Liver (tissue), 9 donors: ENCODE measurements around the gene C1GALT1C1. TPM values are rescaled to one million over a fixed set of nuclear protein-coding genes. Genes with fewer than 3 reads are reported as not detected.

ENCODE experiments used
- DNase-seq: peaks from one replicate; pipeline ENCODE4 v3.0.0-alpha.2; 2017; ENCODE audit warnings: low spot score
- H3K27ac ChIP-seq, 2 donors: one replicate each; pipeline ENCODE4 v1.7.0; 2013; ENCODE audit warnings: inconsistent platforms in 2 of 2, low read length in 2 of 2, control low read depth in 1 of 2, low read depth in 1 of 2, mild to moderate bottlenecking in 1 of 2
- H3K27me3 ChIP-seq, 4 donors: one replicate each; pipeline versions ENCODE4 v1.6.1 to v1.7.0; 2013; ENCODE audit warnings: low read length in 3 of 4, inconsistent platforms in 1 of 4, mild to moderate bottlenecking in 1 of 4, moderate library complexity in 1 of 4; ENCODE audit not compliant: control insufficient read depth in 4 of 4, insufficient read depth in 4 of 4
- H3K36me3 ChIP-seq, 4 donors: one replicate each; pipeline versions ENCODE4 v1.6.1 to v1.7.0; 2013; ENCODE audit warnings: low read length in 3 of 4, mild to moderate bottlenecking in 3 of 4, low read depth in 1 of 4, moderate library complexity in 1 of 4; ENCODE audit not compliant: control insufficient read depth in 4 of 4, insufficient read depth in 3 of 4
- H3K4me1 ChIP-seq, 4 donors: one replicate each; pipeline versions ENCODE4 v1.6.1 to v1.7.0; 2013; ENCODE audit warnings: low read length in 3 of 4, mild to moderate bottlenecking in 3 of 4, moderate library complexity in 1 of 4; ENCODE audit not compliant: control insufficient read depth in 4 of 4, insufficient read depth in 4 of 4
- H3K4me3 ChIP-seq, 3 donors: one replicate each; pipeline versions ENCODE4 v1.6.1 to v1.7.0; 2013; ENCODE audit warnings: low read length in 3 of 3, control low read depth in 1 of 3, low read depth in 1 of 3, mild to moderate bottlenecking in 1 of 3
- H3K9ac ChIP-seq, 2 donors: one replicate each; pipeline ENCODE4 v1.7.0; 2013; ENCODE audit warnings: low read length in 2 of 2, mild to moderate bottlenecking in 2 of 2, moderate library complexity in 2 of 2, control low read depth in 1 of 2, low read depth in 1 of 2
- H3K9me3 ChIP-seq, 4 donors: one replicate each; pipeline versions ENCODE4 v1.6.1 to v1.7.0; 2013; ENCODE audit warnings: low read length in 3 of 4; ENCODE audit not compliant: control insufficient read depth in 4 of 4
- EGR1 ChIP-seq, 2 donors: IDR thresholded peaks; 2 replicates each; pipeline ENCODE4 v1.6.1; 2016 to 2018; ENCODE audit warnings: antibody characterized with exemption in 2 of 2, low read depth in 2 of 2
- FOXA1 ChIP-seq: IDR thresholded peaks from 2 replicates; pipeline ENCODE4 v1.6.1; 2016; ENCODE audit warnings: antibody characterized with exemption
- FOXA2 ChIP-seq: IDR thresholded peaks from 2 replicates; pipeline ENCODE4 v1.6.1; 2016; ENCODE audit warnings: antibody characterized with exemption
- GABPA ChIP-seq, 2 donors: IDR thresholded peaks in 1 of 2; conservative IDR thresholded peaks in 1 of 2; 2 replicates each; pipeline ENCODE4 v1.6.1; 2016; ENCODE audit warnings: antibody characterized with exemption in 2 of 2, mild to moderate bottlenecking in 1 of 2, moderate library complexity in 1 of 2
- HNF4A ChIP-seq, 2 donors: conservative IDR thresholded peaks; 2 replicates each; pipeline ENCODE4 v1.6.1; 2016; ENCODE audit warnings: antibody characterized with exemption in 2 of 2, mild to moderate bottlenecking in 2 of 2
- HNF4G ChIP-seq: IDR thresholded peaks from 2 replicates; pipeline ENCODE4 v1.6.1; 2016; ENCODE audit warnings: antibody characterized with exemption
- JUND ChIP-seq, 2 donors: IDR thresholded peaks; 2 replicates each; pipeline ENCODE4 v1.6.1; 2016; ENCODE audit warnings: antibody characterized with exemption in 2 of 2
- RAD21 ChIP-seq, 2 donors: IDR thresholded peaks; 2 replicates each; pipeline ENCODE4 v1.6.1; 2016; ENCODE audit warnings: antibody characterized with exemption in 2 of 2, mild to moderate bottlenecking in 2 of 2
- RXRA ChIP-seq, 2 donors: IDR thresholded peaks; 2 replicates each; pipeline ENCODE4 v1.6.1; 2017 to 2018; ENCODE audit warnings: antibody characterized with exemption in 2 of 2, mild to moderate bottlenecking in 1 of 2
- SP1 ChIP-seq: IDR thresholded peaks from 2 replicates; pipeline ENCODE4 v1.6.1; 2018; ENCODE audit warnings: antibody characterized with exemption, mild to moderate bottlenecking
- TAF1 ChIP-seq: conservative IDR thresholded peaks from 2 replicates; pipeline ENCODE4 v1.6.1; 2016; ENCODE audit warnings: antibody characterized with exemption, mild to moderate bottlenecking
- YY1 ChIP-seq: IDR thresholded peaks from 2 replicates; pipeline ENCODE4 v1.6.1; 2016; ENCODE audit warnings: antibody characterized with exemption, mild to moderate bottlenecking
- WGBS: extraction: QIAGEN DNeasy Blood & Tissue Kit; methylation state at CpG from one replicate; pipeline ENCODE4 v1.1.7; 2013; 5-methylcytosine and 5-hydroxymethylcytosine counted together
- polyA plus RNA-seq, 2 donors: library from polyadenylated mRNA; stranded (reverse) in 1 of 2; unstranded in 1 of 2; fragments of 200-250 nt in 1 of 2; fragments of >200 nt in 1 of 2; fragmentation: Nextera tagmentation in 1 of 2; extraction: Ambion mirVana in 1 of 2; gene quantifications; one replicate each; pipeline versions ENCODE4 v1.2.1 to v1.2.3, GENCODE V29; 2013 to 2015
- total RNA-seq, 2 donors: library from RNA; depleted of rRNA; stranded (reverse); fragments of >200 nt; gene quantifications; one replicate each; pipeline ENCODE4 v1.2.3, GENCODE V29; 2014
- TF ChIP-seq, protein P1 (sequence below): IDR thresholded peaks from 2 replicates; pipeline ENCODE4 v1.6.1; 2016; ENCODE audit warnings: antibody characterized with exemption
- TF ChIP-seq, protein P2 (sequence below): IDR thresholded peaks from 2 replicates; pipeline ENCODE4 v1.6.1; 2016; ENCODE audit warnings: antibody characterized with exemption
- TF ChIP-seq, protein P3 (sequence below): fragments of 150-350 bp; IDR thresholded peaks from 2 replicates; pipeline ENCODE4 v1.5.1; 2017; ENCODE audit warnings: improper control_type of control experiment, low read depth, low read length; ENCODE audit not compliant: missing input control
- TF ChIP-seq, protein P4 (sequence below): IDR thresholded peaks from 2 replicates; pipeline ENCODE4 v1.6.1; 2016; ENCODE audit warnings: antibody characterized with exemption, mild to moderate bottlenecking
- TF ChIP-seq, protein P5 (sequence below): IDR thresholded peaks from 2 replicates; pipeline ENCODE4 v1.6.1; 2016; ENCODE audit warnings: antibody characterized with exemption
- donor health status: healthy.
- donor health status: healthy.
- donor health status: healthy.
- donor health status: healthy.
- donor health status: healthy.

Gene C1GALT1C1
- total and polyA plus RNA-seq, 4 donors: 16.8 to 25.9 (median 21.6) TPM

DNA sequence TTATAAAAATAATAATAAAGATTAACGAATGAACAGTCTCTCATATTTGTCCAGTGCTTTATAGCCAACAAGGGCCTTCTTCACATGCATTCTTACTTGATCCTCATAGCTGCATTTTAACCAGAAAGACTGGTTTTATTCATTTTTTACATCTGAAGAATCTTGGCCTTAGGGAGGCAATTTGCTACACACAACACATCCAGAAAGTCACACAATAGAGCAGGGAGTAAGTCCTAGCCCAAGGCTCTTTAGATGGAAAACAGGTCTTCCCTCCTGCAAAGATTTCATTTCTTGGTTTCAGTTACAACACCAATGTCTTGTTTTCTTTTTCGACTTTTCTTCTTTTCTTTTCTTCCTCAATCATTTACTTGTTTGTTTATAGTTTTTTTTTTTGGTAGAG, 13.0 kb upstream of the C1GALT1C1 start:
- Histone ChIP-seq H3K27ac (no peak overlapping the region), H3K9me3 (no peaks in the 10 kb centered on the region), H3K4me1 (no peaks in the 10 kb centered on the region), H3K9ac (no peak overlapping the region), H3K27me3 (peaks cover 0 to 3% (median 0%) of the 10 kb centered on the region in 4 donors), H3K36me3 (no peaks in the 10 kb centered on the region), H3K4me3 (no peak overlapping the region)
- DNase-seq: no peak
- 80% methylated on average over 2 of the region's 2 CpGs for WGBS
- TF ChIP-seq RXRA (IDR thresholded peaks at IDR 0.05): no peak
- TF ChIP-seq SP1: no peak
- no peak for TF ChIP-seq HNF4A (conservative IDR thresholded peaks at IDR 0.05)
- TF ChIP-seq FOXA2: no peak
- TF ChIP-seq EGR1 (IDR thresholded peaks at IDR 0.05; ENCODE audit: low read depth in 2 of 2): no peak
- no peak for TF ChIP-seq RAD21 (IDR thresholded peaks at IDR 0.05)

DNA sequence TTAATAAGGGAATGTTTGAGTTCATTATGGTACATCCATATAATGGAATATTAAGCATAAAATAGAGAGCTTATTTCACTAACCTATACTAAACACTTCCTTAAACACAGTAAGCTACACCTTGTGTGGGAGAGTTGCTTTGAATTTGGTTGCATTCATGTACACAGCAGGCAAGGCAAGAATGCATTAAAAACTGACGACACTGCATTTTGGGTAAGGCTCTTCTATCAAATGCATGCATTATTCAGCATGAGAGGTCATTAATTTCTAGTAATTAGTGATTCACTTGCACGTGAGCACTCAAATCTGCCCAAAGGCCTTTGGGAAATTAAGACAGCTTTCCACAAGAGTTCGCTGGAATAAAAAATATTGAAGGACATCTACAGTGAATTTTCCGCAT, 8.8 kb upstream of the C1GALT1C1 start:
- Histone ChIP-seq H3K36me3 (no peaks in the 10 kb centered on the region), H3K27me3 (no peaks in the 10 kb centered on the region), H3K9me3 (no peaks in the 10 kb centered on the region), H3K9ac (no peak overlapping the region), H3K27ac (no peak overlapping the region), H3K4me1 (no peaks in the 10 kb centered on the region), H3K4me3 (no peak overlapping the region)
- DNase-seq: no peak
- WGBS: 96% methylated on average over 4 of the region's 4 CpGs
- TF ChIP-seq, protein P1, sequence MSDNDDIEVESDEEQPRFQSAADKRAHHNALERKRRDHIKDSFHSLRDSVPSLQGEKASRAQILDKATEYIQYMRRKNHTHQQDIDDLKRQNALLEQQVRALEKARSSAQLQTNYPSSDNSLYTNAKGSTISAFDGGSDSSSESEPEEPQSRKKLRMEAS: no peak
- TF ChIP-seq TAF1: no peak
- no peak for TF ChIP-seq FOXA1
- TF ChIP-seq HNF4G: no peak
- TF ChIP-seq, protein P2, sequence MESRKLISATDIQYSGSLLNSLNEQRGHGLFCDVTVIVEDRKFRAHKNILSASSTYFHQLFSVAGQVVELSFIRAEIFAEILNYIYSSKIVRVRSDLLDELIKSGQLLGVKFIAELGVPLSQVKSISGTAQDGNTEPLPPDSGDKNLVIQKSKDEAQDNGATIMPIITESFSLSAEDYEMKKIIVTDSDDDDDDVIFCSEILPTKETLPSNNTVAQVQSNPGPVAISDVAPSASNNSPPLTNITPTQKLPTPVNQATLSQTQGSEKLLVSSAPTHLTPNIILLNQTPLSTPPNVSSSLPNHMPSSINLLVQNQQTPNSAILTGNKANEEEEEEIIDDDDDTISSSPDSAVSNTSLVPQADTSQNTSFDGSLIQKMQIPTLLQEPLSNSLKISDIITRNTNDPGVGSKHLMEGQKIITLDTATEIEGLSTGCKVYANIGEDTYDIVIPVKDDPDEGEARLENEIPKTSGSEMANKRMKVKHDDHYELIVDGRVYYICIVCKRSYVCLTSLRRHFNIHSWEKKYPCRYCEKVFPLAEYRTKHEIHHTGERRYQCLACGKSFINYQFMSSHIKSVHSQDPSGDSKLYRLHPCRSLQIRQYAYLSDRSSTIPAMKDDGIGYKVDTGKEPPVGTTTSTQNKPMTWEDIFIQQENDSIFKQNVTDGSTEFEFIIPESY: no peak
- TF ChIP-seq HNF4A (conservative IDR thresholded peaks at IDR 0.05): no peak
- TF ChIP-seq, protein P3, sequence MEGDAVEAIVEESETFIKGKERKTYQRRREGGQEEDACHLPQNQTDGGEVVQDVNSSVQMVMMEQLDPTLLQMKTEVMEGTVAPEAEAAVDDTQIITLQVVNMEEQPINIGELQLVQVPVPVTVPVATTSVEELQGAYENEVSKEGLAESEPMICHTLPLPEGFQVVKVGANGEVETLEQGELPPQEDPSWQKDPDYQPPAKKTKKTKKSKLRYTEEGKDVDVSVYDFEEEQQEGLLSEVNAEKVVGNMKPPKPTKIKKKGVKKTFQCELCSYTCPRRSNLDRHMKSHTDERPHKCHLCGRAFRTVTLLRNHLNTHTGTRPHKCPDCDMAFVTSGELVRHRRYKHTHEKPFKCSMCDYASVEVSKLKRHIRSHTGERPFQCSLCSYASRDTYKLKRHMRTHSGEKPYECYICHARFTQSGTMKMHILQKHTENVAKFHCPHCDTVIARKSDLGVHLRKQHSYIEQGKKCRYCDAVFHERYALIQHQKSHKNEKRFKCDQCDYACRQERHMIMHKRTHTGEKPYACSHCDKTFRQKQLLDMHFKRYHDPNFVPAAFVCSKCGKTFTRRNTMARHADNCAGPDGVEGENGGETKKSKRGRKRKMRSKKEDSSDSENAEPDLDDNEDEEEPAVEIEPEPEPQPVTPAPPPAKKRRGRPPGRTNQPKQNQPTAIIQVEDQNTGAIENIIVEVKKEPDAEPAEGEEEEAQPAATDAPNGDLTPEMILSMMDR: no peak
- no peak for TF ChIP-seq RAD21 (IDR thresholded peaks at IDR 0.05)
- no peak for TF ChIP-seq GABPA (IDR thresholded peaks at IDR 0.05 in 1 of 2, conservative IDR thresholded peaks at IDR 0.05 in 1 of 2)

DNA sequence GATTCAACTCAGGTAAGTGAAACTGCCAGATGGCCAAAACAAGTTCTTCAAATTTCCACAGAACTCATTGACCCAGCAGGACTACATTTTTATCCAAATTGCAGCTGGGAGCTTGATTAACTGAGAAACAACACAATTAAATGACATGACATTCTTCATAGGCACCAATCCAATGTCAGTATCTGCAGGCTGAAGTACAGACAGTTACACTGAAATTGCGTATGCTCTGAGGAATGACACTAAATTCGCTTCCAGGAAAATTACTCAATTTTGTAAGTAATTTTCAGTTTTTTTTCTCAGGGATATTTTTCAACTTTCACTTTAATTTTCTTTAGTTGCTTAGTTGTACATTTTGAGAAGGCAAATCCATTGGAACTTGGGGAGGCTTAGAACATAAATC, 4.5 kb downstream of the C1GALT1C1 start:
- Histone ChIP-seq H3K36me3 (no peaks in the 10 kb centered on the region), H3K9ac (no peak overlapping the region), H3K9me3 (no peaks in the 10 kb centered on the region), H3K4me1 (peaks cover 0 to 2% (median 1%) of the 10 kb centered on the region in 4 donors), H3K27ac (peak overlapping the region; percentile 27 to 82), H3K4me3 (no peak overlapping the region), H3K27me3 (no peaks in the 10 kb centered on the region)
- no peak for DNase-seq
- 36% methylated on average over 2 of the region's 2 CpGs for WGBS
- TF ChIP-seq, protein P4, sequence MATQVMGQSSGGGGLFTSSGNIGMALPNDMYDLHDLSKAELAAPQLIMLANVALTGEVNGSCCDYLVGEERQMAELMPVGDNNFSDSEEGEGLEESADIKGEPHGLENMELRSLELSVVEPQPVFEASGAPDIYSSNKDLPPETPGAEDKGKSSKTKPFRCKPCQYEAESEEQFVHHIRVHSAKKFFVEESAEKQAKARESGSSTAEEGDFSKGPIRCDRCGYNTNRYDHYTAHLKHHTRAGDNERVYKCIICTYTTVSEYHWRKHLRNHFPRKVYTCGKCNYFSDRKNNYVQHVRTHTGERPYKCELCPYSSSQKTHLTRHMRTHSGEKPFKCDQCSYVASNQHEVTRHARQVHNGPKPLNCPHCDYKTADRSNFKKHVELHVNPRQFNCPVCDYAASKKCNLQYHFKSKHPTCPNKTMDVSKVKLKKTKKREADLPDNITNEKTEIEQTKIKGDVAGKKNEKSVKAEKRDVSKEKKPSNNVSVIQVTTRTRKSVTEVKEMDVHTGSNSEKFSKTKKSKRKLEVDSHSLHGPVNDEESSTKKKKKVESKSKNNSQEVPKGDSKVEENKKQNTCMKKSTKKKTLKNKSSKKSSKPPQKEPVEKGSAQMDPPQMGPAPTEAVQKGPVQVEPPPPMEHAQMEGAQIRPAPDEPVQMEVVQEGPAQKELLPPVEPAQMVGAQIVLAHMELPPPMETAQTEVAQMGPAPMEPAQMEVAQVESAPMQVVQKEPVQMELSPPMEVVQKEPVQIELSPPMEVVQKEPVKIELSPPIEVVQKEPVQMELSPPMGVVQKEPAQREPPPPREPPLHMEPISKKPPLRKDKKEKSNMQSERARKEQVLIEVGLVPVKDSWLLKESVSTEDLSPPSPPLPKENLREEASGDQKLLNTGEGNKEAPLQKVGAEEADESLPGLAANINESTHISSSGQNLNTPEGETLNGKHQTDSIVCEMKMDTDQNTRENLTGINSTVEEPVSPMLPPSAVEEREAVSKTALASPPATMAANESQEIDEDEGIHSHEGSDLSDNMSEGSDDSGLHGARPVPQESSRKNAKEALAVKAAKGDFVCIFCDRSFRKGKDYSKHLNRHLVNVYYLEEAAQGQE: no peak
- TF ChIP-seq, protein P5, sequence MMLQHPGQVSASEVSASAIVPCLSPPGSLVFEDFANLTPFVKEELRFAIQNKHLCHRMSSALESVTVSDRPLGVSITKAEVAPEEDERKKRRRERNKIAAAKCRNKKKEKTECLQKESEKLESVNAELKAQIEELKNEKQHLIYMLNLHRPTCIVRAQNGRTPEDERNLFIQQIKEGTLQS: peak; percentile 35
- TF ChIP-seq SP1: no peak
- TF ChIP-seq GABPA (IDR thresholded peaks at IDR 0.05 in 1 of 2, conservative IDR thresholded peaks at IDR 0.05 in 1 of 2): no peak
- no peak for TF ChIP-seq HNF4G
- TF ChIP-seq HNF4A (conservative IDR thresholded peaks at IDR 0.05): peak; percentile 29 to 46
- TF ChIP-seq JUND (IDR thresholded peaks at IDR 0.05): peak; percentile 45 to 47
- no peak for TF ChIP-seq FOXA2
- no peak for TF ChIP-seq RAD21 (IDR thresholded peaks at IDR 0.05)
- peak in 1 of 2 donors; percentile 15 for TF ChIP-seq RXRA (IDR thresholded peaks at IDR 0.05)
- TF ChIP-seq EGR1 (IDR thresholded peaks at IDR 0.05; ENCODE audit: low read depth in 2 of 2): no peak
- no peak for TF ChIP-seq YY1
